Left cardiac atrium (tissue), 4 donors: ENCODE data around the gene CHPF. TPM values are rescaled to one million over a fixed set of nuclear protein-coding genes. Genes with fewer than 3 reads are reported as not detected.

ENCODE experiments used
- ATAC-seq, 2 donors: fragments of 200-7000 bp; cut with Tn5 transposase; one replicate each; pipeline ENCODE4 v1.9.1; 2020; ENCODE audit warnings: mild to moderate bottlenecking in 2 of 2, moderate library complexity in 2 of 2
- DNase-seq: peaks from one replicate; pipeline ENCODE4 v3.0.0-alpha.2; 2020
- intact Hi-C, 2 donors: fragments of 100-400 bp; cut with DNase I; formaldehyde crosslinking; loops; one replicate each; pipeline versions ENCODE4 v1.14.1 to v1.15.1; 2022 to 2023
- long read RNA-seq: library from polyadenylated mRNA; unstranded; transcript quantifications from one replicate; pipeline ENCODE4 v2.0.0, GENCODE V29; 2021
- total RNA-seq, 2 donors: library from RNA; stranded (reverse); fragmentation: NEBNext Ultra II Directional; extraction: Animal tissue kit (Norgen Biotek cat#: 25700); gene quantifications; one replicate each; pipeline ENCODE4 v1.2.1, GENCODE V29; 2021
- donor health status: DM: no; HTN: yes; CAD: no.
- donor health status: DM: no; HTN: yes; CAD: no; lungs with severe emphysema.
- donor health status: DM: yes; HTN: yes; CAD: no.
- donor health status: Dilated cardiomyopathy.

Gene CHPF
- 100 to 1,000 TPM in 1 of 2 donors, 10 to 100 TPM in 1; 72.4 to 113 TPM for total RNA-seq
- long read RNA-seq, transcript CHPF-201 (4 exons, 3,013 nt): major isoform, 35 of 84 reads
- long read RNA-seq, partial matches to known transcripts: 46 of 84 reads
- long read RNA-seq, other reads (novel, unspliced or antisense): 1 of 84 reads

GRCh38 chr2:219543596-219544358 is at the start of gene CHPF, which contains the start of gene TMEM198:
TSS of gene CHPF (minus strand) at chr2:219543809. CDS start at chr2:219543538, 271 bp downstream.
TSS of gene TMEM198 (plus strand) at chr2:219544028. CDS start at chr2:219544728, 700 bp downstream.
- DNase-seq: peak; percentile 99
- intact Hi-C loops: loop anchor here (5.0 to 10.0 kb wide), 2 partner anchors 141 to 149 kb away; no protein-coding TSS in a partner anchor
- ATAC-seq: peak; percentile 91 to 92

- intact Hi-C loops: no loop called here
- ATAC-seq (no peak), DNase-seq (no peak)
Observed at GRCh38 chr2:219593154-219593553, 49.5 kb upstream of the CHPF start.

DNA sequence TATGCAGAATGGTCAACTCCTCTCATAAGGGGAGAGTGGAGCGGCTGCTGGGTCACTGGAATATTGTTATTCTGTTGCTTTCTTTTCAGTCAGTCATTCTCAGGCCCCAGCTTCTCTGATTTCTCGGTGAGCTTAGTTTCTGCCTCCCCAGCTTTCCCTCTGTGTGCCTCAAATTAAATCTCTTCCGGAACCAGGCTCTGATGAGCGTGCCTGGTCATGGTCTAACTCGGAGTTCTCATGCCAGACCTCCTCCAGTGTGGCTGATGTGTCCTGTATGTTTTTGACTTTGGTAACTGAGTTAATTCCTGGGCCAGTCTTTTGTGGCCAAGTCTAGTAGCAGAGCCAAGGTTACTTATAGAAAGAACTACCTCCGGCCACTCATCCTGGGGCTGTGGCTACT is 49.1 kb upstream of the CHPF start:
- intact Hi-C loops: no loop called here
- DNase-seq (no peak), ATAC-seq (no peak)

- intact Hi-C loops: no loop called here
- ATAC-seq: no peak
Observed at GRCh38 chr2:219591091-219591490, 47.5 kb upstream of the CHPF start.

DNA sequence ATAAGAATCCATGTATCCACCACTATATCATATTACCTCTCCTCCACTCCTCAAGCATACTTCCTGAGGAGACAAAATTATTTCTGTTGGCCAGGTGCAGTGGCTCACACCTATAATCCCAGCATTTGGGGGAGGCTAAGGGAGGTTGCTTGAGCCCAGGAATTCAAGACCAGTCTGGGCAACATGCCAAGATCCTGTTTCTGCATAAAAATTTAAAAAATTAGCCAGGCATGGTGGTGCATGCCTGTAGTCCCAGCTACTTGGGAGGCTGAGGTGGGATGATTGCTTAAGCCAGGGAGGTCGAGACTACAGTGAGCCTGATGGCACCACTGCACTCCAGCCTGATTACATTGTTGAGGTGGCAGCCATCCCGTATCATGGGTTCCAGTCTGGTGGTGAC is 37.7 kb upstream of the CHPF start:
- no peak for DNase-seq
- intact Hi-C loops: no loop called here
- ATAC-seq: no peak

More at GRCh38 chr2:219591091-219591490, 47.5 kb upstream of the CHPF start:
- no peak for DNase-seq

- intact Hi-C loops: no loop called here
- no peak for DNase-seq
- no peak for ATAC-seq
Observed at GRCh38 chr2:219578811-219579613, 35.4 kb upstream of the CHPF start.

GRCh38 chr2:219576505-219577388 is 33.1 kb upstream of the CHPF start:
- ATAC-seq (peak in 1 of 2 donors; percentile 7), DNase-seq (no peak)
- intact Hi-C loops: no loop called here

GRCh38 chr2:219575566-219576504 is 32.2 kb upstream of the CHPF start:
- DNase-seq: no peak
- ATAC-seq: no peak
- intact Hi-C loops: no loop called here

GRCh38 chr2:219574484-219575311 is 31.1 kb upstream of the CHPF start:
- ATAC-seq (no peak), DNase-seq (no peak)
- intact Hi-C loops: no loop called here

GRCh38 chr2:219573166-219573565 is 29.6 kb upstream of the CHPF start:
- ATAC-seq (no peak), DNase-seq (no peak)
- intact Hi-C loops: no loop called here

DNA sequence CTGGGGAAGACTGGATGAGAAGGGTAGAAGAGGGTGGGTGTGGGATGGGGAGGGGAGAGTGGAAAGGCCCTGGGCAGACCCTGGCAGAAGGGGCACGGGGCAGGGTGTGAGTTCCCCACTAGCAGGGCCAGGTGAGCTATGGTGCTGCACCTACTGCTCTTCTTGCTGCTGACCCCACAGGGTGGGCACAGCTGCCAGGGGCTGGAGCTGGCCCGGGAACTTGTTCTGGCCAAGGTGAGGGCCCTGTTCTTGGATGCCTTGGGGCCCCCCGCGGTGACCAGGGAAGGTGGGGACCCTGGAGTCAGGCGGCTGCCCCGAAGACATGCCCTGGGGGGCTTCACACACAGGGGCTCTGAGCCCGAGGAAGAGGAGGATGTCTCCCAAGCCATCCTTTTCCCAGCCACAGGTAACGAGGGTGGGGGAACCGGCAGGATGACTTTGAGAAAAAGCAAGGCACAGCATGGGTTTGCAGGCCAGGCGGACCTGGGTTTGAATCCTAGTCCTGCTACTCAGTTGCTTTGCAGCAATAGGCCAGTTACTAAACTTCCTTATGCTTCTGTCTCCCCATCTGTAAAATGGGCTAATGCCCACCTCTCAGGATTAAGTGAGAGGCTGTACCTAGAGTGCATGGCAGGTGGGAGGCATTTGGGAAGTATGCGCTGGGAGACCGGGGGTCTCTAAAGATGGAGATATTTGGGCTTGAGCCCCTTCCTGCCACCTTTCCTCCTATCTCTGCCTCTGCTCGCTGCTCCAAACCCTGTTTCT is 28.8 kb upstream of the CHPF start, which contains the start of gene INHA:
Gene INHA (plus strand): TSS at position 74 of the 765 bp plus-strand sequence. CDS start 65 bp downstream, at position 139.
- DNase-seq (no peak), ATAC-seq (no peak)
- intact Hi-C loops: no loop called here

DNA sequence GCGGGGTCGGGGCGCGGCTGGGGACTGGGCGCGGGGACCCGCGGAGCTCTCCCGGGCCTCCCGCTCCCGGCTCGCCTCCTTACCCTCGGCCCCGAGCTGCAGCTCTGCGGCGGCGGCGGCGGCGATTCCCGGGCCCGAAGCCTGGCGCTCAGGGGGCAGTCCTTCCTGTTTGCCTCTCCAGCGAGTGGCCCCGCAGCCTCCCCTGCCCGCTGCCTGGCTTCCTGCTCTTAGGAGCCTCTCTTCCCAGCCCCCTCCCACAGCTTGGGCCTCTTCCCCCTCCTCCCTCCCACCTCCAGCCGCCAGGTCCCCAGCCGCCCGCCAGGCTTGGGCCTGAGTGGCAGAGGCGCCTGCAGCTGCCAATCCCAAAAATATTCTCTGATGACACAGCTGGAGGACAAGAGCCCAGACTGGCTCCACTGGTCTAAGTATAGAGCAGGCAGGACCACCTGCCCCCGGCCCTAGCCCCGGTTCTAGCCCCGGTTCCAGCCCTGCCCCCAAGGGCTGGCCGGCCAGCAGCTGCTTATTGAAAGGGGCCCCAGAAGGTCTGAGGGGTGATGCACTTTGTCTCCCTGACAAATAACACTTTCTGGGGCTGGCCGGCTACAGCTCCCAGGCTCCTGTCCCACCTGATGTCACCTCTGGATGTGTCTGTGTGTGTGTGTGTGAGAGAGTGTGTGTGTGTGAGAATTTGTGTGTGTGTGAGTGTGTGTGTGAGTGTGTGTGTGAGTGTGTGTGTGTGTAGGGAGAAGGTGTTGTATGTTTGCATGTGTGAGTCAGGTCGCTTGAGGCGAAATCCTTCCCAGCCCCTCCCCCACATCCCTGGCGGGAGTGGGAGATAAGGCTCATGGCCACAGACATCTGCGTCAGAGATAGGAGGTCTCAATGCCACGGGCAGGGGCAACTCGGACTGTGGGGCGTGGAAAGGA is 28.0 kb upstream of the CHPF start, which contains the start of gene OBSL1:
Gene OBSL1 (minus strand): TSS at position 229 of the 926 bp plus-strand sequence. CDS start 307 bp downstream, outside the sequence.
- intact Hi-C loops: loop anchor here in 1 of 2 donors (2.0 kb wide), 1 partner anchor 71 kb away; no protein-coding TSS in a partner anchor
- DNase-seq (peak; percentile 87), ATAC-seq (peak; percentile 81 to 88)

DNA sequence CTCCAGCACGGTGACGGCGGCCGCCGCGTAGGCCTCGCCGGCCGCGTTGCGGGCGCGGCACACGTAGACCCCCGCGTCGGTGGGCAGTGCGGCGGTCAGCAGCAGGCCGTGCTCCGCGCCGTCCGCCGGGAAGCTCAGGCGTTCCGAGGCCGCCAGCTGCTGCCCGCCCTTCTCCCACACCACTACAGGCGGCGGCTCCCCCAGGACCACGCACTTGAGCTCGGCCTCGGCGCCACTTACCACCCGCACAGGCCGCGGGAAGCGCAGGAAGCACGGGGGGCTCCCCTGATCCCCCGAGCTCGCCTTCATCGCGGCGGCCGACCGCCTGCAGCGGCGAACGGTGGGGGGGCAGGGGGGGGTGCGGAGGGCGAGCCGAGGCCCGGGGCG is 27.3 kb upstream of the CHPF start:
- DNase-seq (no peak), ATAC-seq (peak; percentile 9 to 19)
- intact Hi-C loops: loop anchor here in 1 of 2 donors (2.0 kb wide), 1 partner anchor 72 kb away; no protein-coding TSS in a partner anchor

DNA sequence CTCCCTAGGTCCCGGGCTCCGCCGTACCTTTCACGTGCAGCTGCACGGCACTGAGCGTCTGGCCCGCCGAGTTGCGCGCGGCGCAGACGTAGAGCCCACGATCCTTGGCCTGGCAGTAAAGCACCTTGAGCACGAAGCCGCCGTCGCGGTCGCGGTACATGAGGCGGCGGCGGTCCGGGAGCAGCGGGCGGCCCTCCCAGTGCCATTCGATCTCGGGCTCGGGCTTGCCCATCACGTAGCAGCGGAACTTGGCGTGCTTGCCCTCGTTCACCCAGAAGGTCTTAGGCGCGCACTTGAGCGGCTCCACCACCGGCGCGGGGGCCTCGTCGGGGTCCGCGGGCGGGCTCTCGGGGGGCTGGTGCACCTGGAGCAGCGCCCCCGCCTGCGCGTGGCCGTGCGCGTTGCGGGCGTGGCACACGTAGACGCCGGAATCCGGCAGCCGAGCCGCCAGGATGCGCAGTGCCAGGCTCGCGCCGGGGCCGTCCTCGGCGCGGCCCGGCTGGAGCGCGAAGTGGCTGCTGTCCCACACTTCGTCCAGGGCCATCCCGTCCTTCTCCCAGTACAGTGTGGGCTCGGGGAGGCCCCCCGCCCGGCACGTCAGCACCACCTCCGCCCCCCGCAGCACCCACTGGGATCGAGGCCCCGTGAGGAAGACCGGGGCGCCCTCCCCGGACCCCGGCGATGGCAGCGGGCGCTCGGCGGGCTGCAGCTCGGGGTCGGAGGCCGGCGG is 26.8 kb upstream of the CHPF start:
- intact Hi-C loops: loop anchor here in 1 of 2 donors (2.0 kb wide), 1 partner anchor 72 kb away; no protein-coding TSS in a partner anchor
- DNase-seq: no peak
- ATAC-seq: peak; percentile 31 to 42
